Fibroblast of lung (primary cell): Measurements from ENCODE around the gene CEACAM16. TPM values are rescaled to one million over a fixed set of nuclear protein-coding genes. Genes with fewer than 3 reads are reported as not detected.

Experiments used
- DNase-seq, 2 donors: peaks; one replicate each; pipeline versions ENCODE4 v3.0.0 to v3.0.0-alpha.2; 2010; ENCODE audit warnings: low read depth in 2 of 2
- H2AFZ ChIP-seq: 2 replicates; pipeline ENCODE4 v1.5.1; 2012; ENCODE audit warnings: low read length, control low read depth, inconsistent platforms
- H3K27ac ChIP-seq: 2 replicates; pipeline ENCODE4 v1.5.1; 2011; ENCODE audit warnings: low read length, control low read depth; ENCODE audit not compliant: insufficient read depth
- H3K27me3 ChIP-seq: 2 replicates; pipeline ENCODE4 v1.5.1; 2011; ENCODE audit warnings: mild to moderate bottlenecking, low read length; ENCODE audit not compliant: control insufficient read depth, insufficient read depth
- H3K36me3 ChIP-seq: 2 replicates; pipeline ENCODE4 v1.5.1; 2011; ENCODE audit warnings: low read length; ENCODE audit not compliant: control insufficient read depth, insufficient read depth
- H3K4me1 ChIP-seq: 2 replicates; pipeline ENCODE4 v1.5.1; 2011; ENCODE audit warnings: low read length; ENCODE audit not compliant: control insufficient read depth, insufficient read depth; ENCODE audit errors: extremely low read depth
- H3K4me2 ChIP-seq: 2 replicates; pipeline ENCODE4 v1.5.1; 2011; ENCODE audit warnings: low read length, control low read depth; ENCODE audit not compliant: insufficient read depth; ENCODE audit errors: extremely low read depth
- H3K4me3 ChIP-seq, 4 experiments: fragments of 200-600 bp in 1 of 4; sonication (generic) in 1 of 4; replicated peaks in 1 of 4; 2 replicates each; pipeline ENCODE4 v1.5.1; 2011 to 2016; ENCODE audit warnings: low read length in 4 of 4, low read depth in 3 of 4, mild to moderate bottlenecking in 3 of 4, control low read depth in 2 of 4, inconsistent platforms in 1 of 4, mixed read lengths in 1 of 4; ENCODE audit not compliant: insufficient read depth in 1 of 4; ENCODE audit errors: control extremely low read depth in 1 of 4
- H3K79me2 ChIP-seq: 2 replicates; pipeline ENCODE4 v1.5.1; 2012; ENCODE audit warnings: mild to moderate bottlenecking, low read length, inconsistent platforms; ENCODE audit not compliant: control insufficient read depth, insufficient read depth
- H3K9ac ChIP-seq: 2 replicates; pipeline ENCODE4 v1.5.1; 2011; ENCODE audit warnings: mild to moderate bottlenecking, low read length, control low read depth; ENCODE audit not compliant: insufficient read depth
- H3K9me3 ChIP-seq: 2 replicates; pipeline ENCODE4 v1.5.1; 2012; ENCODE audit warnings: low read depth, low read length; ENCODE audit not compliant: control insufficient read depth, insufficient read depth
- H4K20me1 ChIP-seq: 2 replicates; pipeline ENCODE4 v1.5.1; 2011; ENCODE audit warnings: low read length; ENCODE audit not compliant: control insufficient read depth, insufficient read depth; ENCODE audit errors: extremely low read depth
- CTCF ChIP-seq, 2 donors: IDR thresholded peaks in 1 of 2; conservative IDR thresholded peaks in 1 of 2; 1 replicate in 1 of 2; 2 replicates in 1 of 2; pipeline ENCODE4 v1.5.1; 2011 to 2012; ENCODE audit warnings: low read length in 2 of 2, control low read depth in 1 of 2, inconsistent platforms in 1 of 2, low read depth in 1 of 2, mild to moderate bottlenecking in 1 of 2
- EZH2 ChIP-seq: IDR thresholded peaks from 2 replicates; pipeline ENCODE4 v1.5.1; 2012; ENCODE audit warnings: low read length, control low read depth, mild to moderate bottlenecking; ENCODE audit errors: missing control alignments
- polyA plus RNA-seq, 2 donors: library from polyadenylated mRNA; depleted of rRNA in 1 of 2; stranded (reverse) in 1 of 2; unstranded in 1 of 2; fragments of >200 nt; gene quantifications; 2 replicates each; pipeline ENCODE4 v1.2.1, GENCODE V29; 2011 to 2012; ENCODE audit warnings: missing spikeins in 1 of 2
- total RNA-seq: library from RNA; depleted of rRNA; stranded (reverse); fragments of >200 nt; gene quantifications from 2 replicates; pipeline ENCODE4 v1.2.1, GENCODE V29; 2014

Gene CEACAM16
- total and polyA plus RNA-seq, 2 donors (not counting 1 experiment from before 2014, with no cell fraction given) = not detected

GRCh38 chr19:44702551-44703176, 3.7 kb downstream of the CEACAM16 start:
- H3K36me3 ChIP-seq = no peaks in the 10 kb centered on the region
- no peaks in the 10 kb centered on the region for H3K9me3 ChIP-seq
- no peak overlapping the region for H3K9ac ChIP-seq
- no peak overlapping the region for H3K27ac ChIP-seq
- no peaks in the 10 kb centered on the region for H3K27me3 ChIP-seq
- H3K79me2 ChIP-seq = no peaks in the 10 kb centered on the region
- TF ChIP-seq EZH2 = no peak
- no peak for TF ChIP-seq CTCF (conservative IDR thresholded peaks at IDR 0.05 in 1 of 2, IDR thresholded peaks at IDR 0.05 in 1 of 2; ENCODE audit: low read depth in 1 of 2, low read length in 2 of 2)
- no peak for DNase-seq
- H3K4me1 ChIP-seq = no peaks in the 10 kb centered on the region
- no peak overlapping the region for H2AFZ ChIP-seq
- H4K20me1 ChIP-seq = no peaks in the 10 kb centered on the region
- no peak overlapping the region for H3K4me3 ChIP-seq
- H3K4me2 ChIP-seq = no peak overlapping the region

- Histone ChIP-seq H3K27ac (no peak overlapping the region), H4K20me1 (no peaks in the 10 kb centered on the region), H3K27me3 (no peaks in the 10 kb centered on the region), H3K79me2 (no peaks in the 10 kb centered on the region), H3K4me1 (no peaks in the 10 kb centered on the region), H3K4me2 (no peak overlapping the region), H3K36me3 (no peaks in the 10 kb centered on the region), H2AFZ (no peak overlapping the region), H3K9ac (no peak overlapping the region), H3K4me3 (no peak overlapping the region), H3K9me3 (no peaks in the 10 kb centered on the region)
- no peak for DNase-seq
- TF ChIP-seq EZH2 (no peak), CTCF (conservative IDR thresholded peaks at IDR 0.05 in 1 of 2, IDR thresholded peaks at IDR 0.05 in 1 of 2; ENCODE audit: low read depth in 1 of 2, low read length in 2 of 2) (no peak)
Observed at GRCh38 chr19:44703336-44704078, 4.6 kb downstream of the CEACAM16 start.

GRCh38 chr19:44704982-44705381, 6.0 kb downstream of the CEACAM16 start:
- no peak overlapping the region for H3K27ac ChIP-seq

More at GRCh38 chr19:44704982-44705381, 6.0 kb downstream of the CEACAM16 start:
- Histone ChIP-seq H3K9me3 (no peaks in the 10 kb centered on the region), H3K4me1 (no peaks in the 10 kb centered on the region), H2AFZ (no peak overlapping the region), H3K79me2 (no peaks in the 10 kb centered on the region), H3K4me2 (no peak overlapping the region), H3K4me3 (no peak overlapping the region), H3K27me3 (no peaks in the 10 kb centered on the region), H3K36me3 (no peaks in the 10 kb centered on the region), H3K9ac (no peak overlapping the region), H4K20me1 (no peaks in the 10 kb centered on the region)
- no peak for DNase-seq
- TF ChIP-seq EZH2 = no peak
- no peak for TF ChIP-seq CTCF (conservative IDR thresholded peaks at IDR 0.05 in 1 of 2, IDR thresholded peaks at IDR 0.05 in 1 of 2; ENCODE audit: low read depth in 1 of 2, low read length in 2 of 2)
